Astrocyte (in vitro differentiated cells and primary cell): ENCODE results near the gene GTF3C1.

ENCODE experiments used
- EZH2 ChIP-seq: IDR thresholded peaks from 2 replicates; pipeline ENCODE4 v1.6.1; 2012; ENCODE audit warnings: mild to moderate bottlenecking, low read length, inconsistent platforms; ENCODE audit not compliant: insufficient read depth
- TF ChIP-seq, protein P1 (sequence below): IDR thresholded peaks from 2 replicates; pipeline ENCODE4 v1.5.1; 2011; ENCODE audit warnings: low read depth, mild to moderate bottlenecking, inconsistent platforms, low read length, moderate library complexity; ENCODE audit not compliant: insufficient read depth

GRCh38 chr16:27583634-27584033 lies 33.9 kb upstream of the GTF3C1 start:
- TF ChIP-seq, protein P1, sequence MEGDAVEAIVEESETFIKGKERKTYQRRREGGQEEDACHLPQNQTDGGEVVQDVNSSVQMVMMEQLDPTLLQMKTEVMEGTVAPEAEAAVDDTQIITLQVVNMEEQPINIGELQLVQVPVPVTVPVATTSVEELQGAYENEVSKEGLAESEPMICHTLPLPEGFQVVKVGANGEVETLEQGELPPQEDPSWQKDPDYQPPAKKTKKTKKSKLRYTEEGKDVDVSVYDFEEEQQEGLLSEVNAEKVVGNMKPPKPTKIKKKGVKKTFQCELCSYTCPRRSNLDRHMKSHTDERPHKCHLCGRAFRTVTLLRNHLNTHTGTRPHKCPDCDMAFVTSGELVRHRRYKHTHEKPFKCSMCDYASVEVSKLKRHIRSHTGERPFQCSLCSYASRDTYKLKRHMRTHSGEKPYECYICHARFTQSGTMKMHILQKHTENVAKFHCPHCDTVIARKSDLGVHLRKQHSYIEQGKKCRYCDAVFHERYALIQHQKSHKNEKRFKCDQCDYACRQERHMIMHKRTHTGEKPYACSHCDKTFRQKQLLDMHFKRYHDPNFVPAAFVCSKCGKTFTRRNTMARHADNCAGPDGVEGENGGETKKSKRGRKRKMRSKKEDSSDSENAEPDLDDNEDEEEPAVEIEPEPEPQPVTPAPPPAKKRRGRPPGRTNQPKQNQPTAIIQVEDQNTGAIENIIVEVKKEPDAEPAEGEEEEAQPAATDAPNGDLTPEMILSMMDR: no peak
- no peak for TF ChIP-seq EZH2
